ENCODE results near the gene VPS51. TPM values are rescaled to one million over a fixed set of nuclear protein-coding genes. Genes with fewer than 3 reads are reported as not detected.

Gene VPS51
- total and polyA plus RNA-seq, 4 donors = 33.2 to 158 (median 83.9) TPM

DNA sequence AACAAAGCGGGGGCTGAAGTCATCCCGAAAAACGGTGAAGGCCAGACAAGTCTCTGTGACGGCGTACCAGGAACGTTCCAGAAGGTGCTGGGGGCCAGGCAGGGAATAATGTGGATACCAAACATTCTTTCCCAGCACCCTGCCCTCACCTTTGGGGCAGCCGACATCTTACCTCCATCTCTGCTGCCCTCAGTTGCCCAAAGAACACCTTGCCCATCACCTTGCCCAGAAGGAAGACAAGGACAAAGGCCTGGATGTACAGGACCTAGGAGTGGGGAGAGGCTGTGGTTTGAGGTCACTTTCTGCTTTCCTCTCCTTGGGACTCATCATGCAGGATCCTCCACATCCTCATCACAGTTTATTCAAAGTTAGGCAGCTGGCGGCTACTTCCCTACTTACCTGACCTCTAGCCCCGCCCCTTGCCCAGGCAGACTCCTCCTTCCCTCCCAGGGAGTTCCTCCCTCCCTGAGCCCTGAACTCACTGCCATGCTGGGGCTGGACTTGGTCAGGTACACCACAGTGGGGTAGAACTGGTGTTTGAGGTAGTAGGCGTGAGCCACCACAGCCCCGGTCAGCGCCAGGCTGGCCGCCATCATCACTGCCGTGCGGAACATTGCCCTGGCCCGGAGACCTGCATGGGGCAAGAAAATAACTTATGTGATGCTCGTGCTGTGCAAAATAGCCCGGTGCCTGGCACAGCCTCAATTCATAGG is 37.1 kb downstream of the VPS51 start:
- 36% methylated on average over 18 of the region's 18 CpGs for WGBS
- Histone ChIP-seq H3K27me3 (ENCODE audit: control insufficient read depth in 4 of 4, insufficient read depth in 4 of 4, low read length in 3 of 4) (no peaks in the 10 kb centered on the region), H3K9me3 (ENCODE audit: control insufficient read depth in 4 of 4, low read length in 3 of 4) (no peaks in the 10 kb centered on the region), H3K27ac (ENCODE audit: low read depth in 1 of 2, low read length in 2 of 2) (peak overlapping the region; percentile 99 to 100), H3K9ac (ENCODE audit: low read depth in 1 of 2, low read length in 2 of 2) (peak overlapping the region; percentile 96 to 100), H3K36me3 (ENCODE audit: control insufficient read depth in 4 of 4, insufficient read depth in 3 of 4, low read depth in 1 of 4, low read length in 3 of 4) (peaks cover 34 to 48% (median 39%) of the 10 kb centered on the region in 4 donors), H3K4me3 (ENCODE audit: low read depth in 1 of 3, low read length in 3 of 3) (peak overlapping the region; percentile 80 to 95 (median 90)), H3K4me1 (ENCODE audit: control insufficient read depth in 4 of 4, insufficient read depth in 4 of 4, low read length in 3 of 4) (peaks cover 0 to 46% (median 30%) of the 10 kb centered on the region in 4 donors)
- peak; percentile 79 for DNase-seq (ENCODE audit: low spot score)
- TF ChIP-seq RXRA (IDR thresholded peaks at IDR 0.05) = peak in 1 of 2 donors; percentile 19
- TF ChIP-seq, protein P1, sequence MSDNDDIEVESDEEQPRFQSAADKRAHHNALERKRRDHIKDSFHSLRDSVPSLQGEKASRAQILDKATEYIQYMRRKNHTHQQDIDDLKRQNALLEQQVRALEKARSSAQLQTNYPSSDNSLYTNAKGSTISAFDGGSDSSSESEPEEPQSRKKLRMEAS (IDR thresholded peaks at IDR 0.05) = no peak
- TF ChIP-seq RAD21 (IDR thresholded peaks at IDR 0.05) = peak in 1 of 2 donors; percentile 45
- peak; percentile 65 for TF ChIP-seq YY1 (IDR thresholded peaks at IDR 0.05)
- no peak for TF ChIP-seq HNF4A (conservative IDR thresholded peaks at IDR 0.05)
- TF ChIP-seq FOXA2 (IDR thresholded peaks at IDR 0.05) = no peak
- TF ChIP-seq, protein P2, sequence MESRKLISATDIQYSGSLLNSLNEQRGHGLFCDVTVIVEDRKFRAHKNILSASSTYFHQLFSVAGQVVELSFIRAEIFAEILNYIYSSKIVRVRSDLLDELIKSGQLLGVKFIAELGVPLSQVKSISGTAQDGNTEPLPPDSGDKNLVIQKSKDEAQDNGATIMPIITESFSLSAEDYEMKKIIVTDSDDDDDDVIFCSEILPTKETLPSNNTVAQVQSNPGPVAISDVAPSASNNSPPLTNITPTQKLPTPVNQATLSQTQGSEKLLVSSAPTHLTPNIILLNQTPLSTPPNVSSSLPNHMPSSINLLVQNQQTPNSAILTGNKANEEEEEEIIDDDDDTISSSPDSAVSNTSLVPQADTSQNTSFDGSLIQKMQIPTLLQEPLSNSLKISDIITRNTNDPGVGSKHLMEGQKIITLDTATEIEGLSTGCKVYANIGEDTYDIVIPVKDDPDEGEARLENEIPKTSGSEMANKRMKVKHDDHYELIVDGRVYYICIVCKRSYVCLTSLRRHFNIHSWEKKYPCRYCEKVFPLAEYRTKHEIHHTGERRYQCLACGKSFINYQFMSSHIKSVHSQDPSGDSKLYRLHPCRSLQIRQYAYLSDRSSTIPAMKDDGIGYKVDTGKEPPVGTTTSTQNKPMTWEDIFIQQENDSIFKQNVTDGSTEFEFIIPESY (IDR thresholded peaks at IDR 0.05) = no peak
- TF ChIP-seq SP1 (IDR thresholded peaks at IDR 0.05) = no peak
- no peak for TF ChIP-seq TAF1 (conservative IDR thresholded peaks at IDR 0.05)
- no peak for TF ChIP-seq GABPA (IDR thresholded peaks at IDR 0.05 in 1 of 2, conservative IDR thresholded peaks at IDR 0.05 in 1 of 2)
- no peak for TF ChIP-seq HNF4G (IDR thresholded peaks at IDR 0.05)

DNA sequence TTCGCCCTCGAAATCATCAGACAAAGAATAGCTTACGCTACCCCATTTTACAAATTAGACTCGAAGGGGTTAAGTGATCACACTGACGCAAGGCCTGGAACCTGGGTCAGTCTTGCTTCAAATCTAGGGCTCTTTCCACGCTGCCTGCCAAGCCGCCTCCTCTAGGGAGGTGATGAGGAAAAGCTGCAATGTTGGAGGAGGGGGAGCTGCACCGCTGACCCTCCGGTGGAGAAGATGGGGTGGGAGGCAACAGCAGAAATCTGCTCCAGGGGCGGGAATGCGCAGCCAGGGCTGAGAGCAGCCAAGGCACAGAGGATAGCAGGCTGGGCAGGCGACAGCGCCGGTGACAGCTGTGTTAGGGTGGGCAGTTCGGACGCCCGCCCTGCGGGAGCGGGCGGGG is 37.7 kb downstream of the VPS51 start:
- H3K27me3 ChIP-seq (ENCODE audit: control insufficient read depth in 4 of 4, insufficient read depth in 4 of 4, low read length in 3 of 4) = no peaks in the 10 kb centered on the region
- H3K4me3 ChIP-seq (ENCODE audit: low read depth in 1 of 3, low read length in 3 of 3) = peak overlapping the region; percentile 80 to 95 (median 90)
- peak overlapping the region; percentile 96 to 100 for H3K9ac ChIP-seq (ENCODE audit: low read depth in 1 of 2, low read length in 2 of 2)
- peak overlapping the region; percentile 99 to 100 for H3K27ac ChIP-seq (ENCODE audit: low read depth in 1 of 2, low read length in 2 of 2)
- H3K9me3 ChIP-seq (ENCODE audit: control insufficient read depth in 4 of 4, low read length in 3 of 4) = no peaks in the 10 kb centered on the region
- no peak for TF ChIP-seq RAD21 (IDR thresholded peaks at IDR 0.05)
- TF ChIP-seq TAF1 (conservative IDR thresholded peaks at IDR 0.05) = no peak
- no peak for TF ChIP-seq GABPA (IDR thresholded peaks at IDR 0.05 in 1 of 2, conservative IDR thresholded peaks at IDR 0.05 in 1 of 2)
- TF ChIP-seq, protein P1 (IDR thresholded peaks at IDR 0.05) = no peak
- no peak for TF ChIP-seq EGR1 (IDR thresholded peaks at IDR 0.05; ENCODE audit: low read depth in 2 of 2)
- TF ChIP-seq, protein P3, sequence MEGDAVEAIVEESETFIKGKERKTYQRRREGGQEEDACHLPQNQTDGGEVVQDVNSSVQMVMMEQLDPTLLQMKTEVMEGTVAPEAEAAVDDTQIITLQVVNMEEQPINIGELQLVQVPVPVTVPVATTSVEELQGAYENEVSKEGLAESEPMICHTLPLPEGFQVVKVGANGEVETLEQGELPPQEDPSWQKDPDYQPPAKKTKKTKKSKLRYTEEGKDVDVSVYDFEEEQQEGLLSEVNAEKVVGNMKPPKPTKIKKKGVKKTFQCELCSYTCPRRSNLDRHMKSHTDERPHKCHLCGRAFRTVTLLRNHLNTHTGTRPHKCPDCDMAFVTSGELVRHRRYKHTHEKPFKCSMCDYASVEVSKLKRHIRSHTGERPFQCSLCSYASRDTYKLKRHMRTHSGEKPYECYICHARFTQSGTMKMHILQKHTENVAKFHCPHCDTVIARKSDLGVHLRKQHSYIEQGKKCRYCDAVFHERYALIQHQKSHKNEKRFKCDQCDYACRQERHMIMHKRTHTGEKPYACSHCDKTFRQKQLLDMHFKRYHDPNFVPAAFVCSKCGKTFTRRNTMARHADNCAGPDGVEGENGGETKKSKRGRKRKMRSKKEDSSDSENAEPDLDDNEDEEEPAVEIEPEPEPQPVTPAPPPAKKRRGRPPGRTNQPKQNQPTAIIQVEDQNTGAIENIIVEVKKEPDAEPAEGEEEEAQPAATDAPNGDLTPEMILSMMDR (IDR thresholded peaks at IDR 0.05; ENCODE audit: low read depth, low read length, missing input control) = no peak
- TF ChIP-seq, protein P4, sequence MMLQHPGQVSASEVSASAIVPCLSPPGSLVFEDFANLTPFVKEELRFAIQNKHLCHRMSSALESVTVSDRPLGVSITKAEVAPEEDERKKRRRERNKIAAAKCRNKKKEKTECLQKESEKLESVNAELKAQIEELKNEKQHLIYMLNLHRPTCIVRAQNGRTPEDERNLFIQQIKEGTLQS (IDR thresholded peaks at IDR 0.05) = peak; percentile 4
- TF ChIP-seq SP1 (IDR thresholded peaks at IDR 0.05) = no peak
- TF ChIP-seq, protein P2 (IDR thresholded peaks at IDR 0.05) = no peak
- TF ChIP-seq HNF4A (conservative IDR thresholded peaks at IDR 0.05) = peak in 1 of 2 donors; percentile 38
- TF ChIP-seq NR2F2 (IDR thresholded peaks at IDR 0.05) = no peak
- TF ChIP-seq RXRA (IDR thresholded peaks at IDR 0.05) = no peak
- TF ChIP-seq JUND (IDR thresholded peaks at IDR 0.05) = no peak
- H3K4me1 ChIP-seq (ENCODE audit: control insufficient read depth in 4 of 4, insufficient read depth in 4 of 4, low read length in 3 of 4) = peaks cover 0 to 46% (median 30%) of the 10 kb centered on the region in 4 donors
- under 1% methylated on average over 20 of the region's 20 CpGs for WGBS
- DNase-seq (ENCODE audit: low spot score) = no peak
- H3K36me3 ChIP-seq (ENCODE audit: control insufficient read depth in 4 of 4, insufficient read depth in 3 of 4, low read depth in 1 of 4, low read length in 3 of 4) = peaks cover 31 to 42% (median 34%) of the 10 kb centered on the region in 4 donors

All from liver (tissue), 9 donors.